GM12878 (cell line): ENCODE measurements around the gene METTL16. TPM values are rescaled to one million over a fixed set of nuclear protein-coding genes. Genes with fewer than 3 reads are reported as not detected.

ENCODE experiments used
- E4F1 ChIP-seq: fragments of 450-650 bp; IDR thresholded peaks from 2 replicates; pipeline ENCODE4 v1.6.1; 2018; ENCODE audit warnings: borderline replicate concordance, mild to moderate bottlenecking; ENCODE audit not compliant: partially characterized antibody
- EP300 ChIP-seq, 2 experiments: fragments of 150-350 bp in 1 of 2; IDR thresholded peaks; 2 replicates each; pipeline ENCODE4 v1.6.1; 2011 to 2012; ENCODE audit warnings: low read depth in 2 of 2, low read length in 2 of 2, borderline replicate concordance in 1 of 2, improper control_type of control experiment in 1 of 2, inconsistent platforms in 1 of 2; ENCODE audit not compliant: control insufficient read depth in 1 of 2
- JUNB ChIP-seq: IDR thresholded peaks from 2 replicates; pipeline ENCODE4 v1.6.1; 2016; ENCODE audit warnings: antibody characterized with exemption, mild to moderate bottlenecking
- NKRF ChIP-seq: fragments of 450-650 bp; conservative IDR thresholded peaks from 2 replicates; pipeline ENCODE4 v1.6.1; 2017; ENCODE audit warnings: mild to moderate bottlenecking, moderate library complexity
- NR2F1 ChIP-seq: fragments of 450-650 bp; conservative IDR thresholded peaks from 2 replicates; pipeline ENCODE4 v1.6.1; 2017; ENCODE audit warnings: mild to moderate bottlenecking
- RAD51 ChIP-seq: fragments of 450-650 bp; IDR thresholded peaks from 2 replicates; pipeline ENCODE4 v1.6.1; 2016; ENCODE audit warnings: moderate library complexity, mild to moderate bottlenecking, inconsistent platforms
- RBBP5 ChIP-seq: fragments of 200-600 bp; sonication (generic); conservative IDR thresholded peaks from 2 replicates; pipeline ENCODE4 v1.6.1; 2016
- RCOR1 ChIP-seq: conservative IDR thresholded peaks from 2 replicates; pipeline ENCODE4 v1.6.1; 2012; ENCODE audit warnings: low read depth, low read length, improper control_type of control experiment
- SKIL ChIP-seq: fragments of 450-650 bp; IDR thresholded peaks from 2 replicates; pipeline ENCODE4 v1.6.1; 2017; ENCODE audit warnings: mild to moderate bottlenecking, low read depth, inconsistent platforms; ENCODE audit not compliant: poor library complexity, severe bottlenecking
- SRF ChIP-seq, 2 experiments: IDR thresholded peaks; 2 replicates each; pipeline ENCODE4 v1.6.1; 2011; ENCODE audit warnings: low read depth in 2 of 2, low read length in 2 of 2, mild to moderate bottlenecking in 1 of 2, moderate library complexity in 1 of 2
- ZBTB40 ChIP-seq: fragments of 450-650 bp; IDR thresholded peaks from 2 replicates; pipeline ENCODE4 v1.6.1; 2016; ENCODE audit warnings: mild to moderate bottlenecking, moderate library complexity, borderline replicate concordance
- ZNF207 ChIP-seq: fragments of 450-650 bp; IDR thresholded peaks from 2 replicates; pipeline ENCODE4 v1.6.1; 2014; ENCODE audit warnings: antibody characterized with exemption, mild to moderate bottlenecking, borderline replicate concordance
- ZNF274 ChIP-seq: IDR thresholded peaks from one replicate; pipeline ENCODE4 v1.8.0; 2011; ENCODE audit not compliant: insufficient read length, insufficient read depth
- ZNF384 ChIP-seq: IDR thresholded peaks from 2 replicates; pipeline ENCODE4 v1.6.1; 2012; ENCODE audit warnings: low read depth, mild to moderate bottlenecking, low read length, improper control_type of control experiment, borderline replicate concordance
- ZNF687 ChIP-seq: fragments of 450-650 bp; IDR thresholded peaks from 2 replicates; pipeline ENCODE4 v1.6.1; 2017; ENCODE audit warnings: mild to moderate bottlenecking, moderate library complexity
- polyA plus RNA-seq, 11 experiments: library from polyadenylated mRNA; depleted of rRNA in 4 of 11; unstranded in 6 of 11; stranded (reverse) in 5 of 11; fragments of >200 nt; fragmentation: Nextera tagmentation in 4 of 11; fragmentation: Illumina TruSeq in 1 of 11; extraction: Ambion mirVana in 4 of 11; extraction: Trizol in 1 of 11; gene quantifications; 1 replicate in 1 of 11; 2 replicates in 10 of 11; pipeline versions ENCODE4 v1.2.1 to v1.2.3, GENCODE V29; 2011 to 2016; ENCODE audit warnings: inconsistent platforms in 2 of 11, missing spikeins in 2 of 11, low read depth in 1 of 11
- total RNA-seq, 4 experiments: library from RNA; depleted of rRNA in 3 of 4; stranded (reverse); fragments of >200 nt in 3 of 4; fragmentation: Illumina TruSeq in 1 of 4; extraction: Trizol in 1 of 4; gene quantifications; 2 replicates each; pipeline versions ENCODE4 v1.2.1 to v1.2.3, GENCODE V29; 2013 to 2021

The METTL16 gene
- total and polyA plus RNA-seq, 10 of the 15 experiments (the other 5 are each of a cell fraction or from before 2014, with no cell fraction given): 15.6 to 34.3 (median 23.7) TPM

GRCh38 chr17:2542456-2542855, 30.8 kb upstream of the METTL16 start (continued):
- TF ChIP-seq ZBTB40 (no peak), E4F1 (no peak), ZNF687 (no peak), SRF (IDR thresholded peaks at IDR 0.05; ENCODE audit: low read depth in 2 of 2, low read length in 2 of 2) (no peak), EP300 (IDR thresholded peaks at IDR 0.05; ENCODE audit: borderline replicate concordance in 1 of 2, control insufficient read depth in 1 of 2, low read depth in 2 of 2, low read length in 2 of 2) (peak in 1 of 2 experiments; percentile 26; a peak in 1 of 4 replicates), SKIL (peak; percentile 61), NR2F1 (no peak), RBBP5 (no peak), NKRF (no peak), JUNB (no peak), ZNF207 (no peak), ZNF274 (no peak), ZNF384 (no peak), RAD51 (no peak), RCOR1 (no peak)
